Measurements from ENCODE around the gene RNF114. TPM values are rescaled to one million over a fixed set of nuclear protein-coding genes. Genes with fewer than 3 reads are reported as not detected.

Gene RNF114
- total RNA-seq, 2 donors from 2014 or later: 82.4 to 128 TPM

DNA sequence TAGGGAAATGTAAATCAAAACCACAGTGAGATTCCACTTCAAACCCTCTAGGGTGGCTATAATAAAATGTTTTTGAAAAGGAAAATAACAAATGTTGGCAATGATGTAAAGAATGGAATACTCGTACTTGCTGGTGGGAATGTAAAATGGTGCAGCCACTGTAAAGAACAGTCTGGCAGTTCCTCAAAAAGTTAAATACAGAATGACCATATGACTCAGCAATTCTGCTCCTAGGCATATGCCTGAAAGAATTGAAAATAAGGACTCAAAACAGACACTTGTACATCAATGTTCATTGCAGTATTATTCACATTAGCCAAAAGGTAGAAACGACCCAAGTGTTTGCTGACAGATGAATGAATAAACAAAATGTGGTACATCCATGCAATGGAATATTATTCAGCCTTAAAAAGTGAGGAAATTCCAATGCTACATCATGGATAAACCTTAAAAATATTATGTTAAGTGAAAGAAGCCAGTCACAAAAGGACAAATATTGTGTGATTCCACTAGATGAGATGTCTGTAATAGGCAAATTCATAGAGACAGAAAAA is 10.2 kb upstream of the RNF114 start:
- ATAC-seq (ENCODE audit: insufficient number of reproducible peaks, low FRiP score, low read depth): no peak
- TF ChIP-seq, protein P1, sequence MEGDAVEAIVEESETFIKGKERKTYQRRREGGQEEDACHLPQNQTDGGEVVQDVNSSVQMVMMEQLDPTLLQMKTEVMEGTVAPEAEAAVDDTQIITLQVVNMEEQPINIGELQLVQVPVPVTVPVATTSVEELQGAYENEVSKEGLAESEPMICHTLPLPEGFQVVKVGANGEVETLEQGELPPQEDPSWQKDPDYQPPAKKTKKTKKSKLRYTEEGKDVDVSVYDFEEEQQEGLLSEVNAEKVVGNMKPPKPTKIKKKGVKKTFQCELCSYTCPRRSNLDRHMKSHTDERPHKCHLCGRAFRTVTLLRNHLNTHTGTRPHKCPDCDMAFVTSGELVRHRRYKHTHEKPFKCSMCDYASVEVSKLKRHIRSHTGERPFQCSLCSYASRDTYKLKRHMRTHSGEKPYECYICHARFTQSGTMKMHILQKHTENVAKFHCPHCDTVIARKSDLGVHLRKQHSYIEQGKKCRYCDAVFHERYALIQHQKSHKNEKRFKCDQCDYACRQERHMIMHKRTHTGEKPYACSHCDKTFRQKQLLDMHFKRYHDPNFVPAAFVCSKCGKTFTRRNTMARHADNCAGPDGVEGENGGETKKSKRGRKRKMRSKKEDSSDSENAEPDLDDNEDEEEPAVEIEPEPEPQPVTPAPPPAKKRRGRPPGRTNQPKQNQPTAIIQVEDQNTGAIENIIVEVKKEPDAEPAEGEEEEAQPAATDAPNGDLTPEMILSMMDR (IDR thresholded peaks at IDR 0.05): no peak

DNA sequence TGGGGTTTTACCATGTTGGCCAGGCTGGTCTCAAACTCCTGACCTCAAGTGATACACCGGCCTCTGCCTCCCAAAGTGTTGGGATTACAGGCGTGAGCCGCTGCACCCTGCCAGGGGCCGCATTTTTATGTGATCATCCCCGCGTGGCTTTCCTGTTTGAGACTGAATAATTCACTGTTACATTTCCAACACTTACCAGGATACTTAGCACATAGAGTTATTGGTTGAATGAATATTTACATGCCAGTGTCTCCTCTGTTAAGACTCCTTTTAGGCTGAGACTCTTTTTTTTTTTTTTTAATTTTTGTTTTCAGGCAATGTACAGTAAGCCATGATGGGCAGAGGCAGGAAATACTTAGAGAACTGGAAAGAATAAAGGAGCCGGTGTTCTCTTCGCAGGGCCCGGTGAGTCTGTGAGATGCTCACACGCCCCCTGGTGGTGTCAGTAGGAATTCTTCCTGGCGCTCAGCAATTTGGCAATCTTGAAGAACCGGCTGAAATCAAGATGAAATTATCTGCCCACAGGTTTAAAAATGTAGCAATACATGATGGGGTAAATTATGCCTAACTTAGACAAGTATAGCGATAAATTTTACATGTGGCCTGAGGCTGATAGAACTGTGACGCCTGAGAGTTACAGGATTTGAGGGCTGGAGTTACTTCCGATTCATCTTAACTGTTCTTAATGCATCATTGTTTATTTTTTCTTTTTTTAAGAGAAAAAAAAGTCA is 7.6 kb upstream of the RNF114 start:
- Histone ChIP-seq H3K4me3 (peak overlapping the region; percentile 40), H3K36me3 (no peaks in the 10 kb centered on the region), H3K27ac (peak overlapping the region in 1 of 2 donors; percentile 5), H3K27me3 (replicated peaks; ENCODE audit: insufficient read depth) (no peaks in the 10 kb centered on the region), H3K4me1 (ENCODE audit: control insufficient read depth in 1 of 2, low read depth in 2 of 2) (peaks cover 3 to 5% of the 10 kb centered on the region in 2 donors), H3K9me3 (no peaks in the 10 kb centered on the region)
- peak; percentile 51 for ATAC-seq (ENCODE audit: insufficient number of reproducible peaks, low FRiP score, low read depth)
- DNase-seq (ENCODE audit: low spot score): no peak
- TF ChIP-seq, protein P1 (IDR thresholded peaks at IDR 0.05): peak; percentile 86

More for the DNA sequence above, 10.2 kb upstream of the RNF114 start:
- Histone ChIP-seq H3K36me3 (no peaks in the 10 kb centered on the region), H3K4me3 (no peak overlapping the region), H3K9me3 (no peaks in the 10 kb centered on the region), H3K27ac (no peak overlapping the region), H3K27me3 (replicated peaks; ENCODE audit: insufficient read depth) (no peaks in the 10 kb centered on the region), H3K4me1 (ENCODE audit: control insufficient read depth in 1 of 2, low read depth in 2 of 2) (peaks cover 3 to 5% of the 10 kb centered on the region in 2 donors)
- no peak for DNase-seq (ENCODE audit: low spot score)

DNA sequence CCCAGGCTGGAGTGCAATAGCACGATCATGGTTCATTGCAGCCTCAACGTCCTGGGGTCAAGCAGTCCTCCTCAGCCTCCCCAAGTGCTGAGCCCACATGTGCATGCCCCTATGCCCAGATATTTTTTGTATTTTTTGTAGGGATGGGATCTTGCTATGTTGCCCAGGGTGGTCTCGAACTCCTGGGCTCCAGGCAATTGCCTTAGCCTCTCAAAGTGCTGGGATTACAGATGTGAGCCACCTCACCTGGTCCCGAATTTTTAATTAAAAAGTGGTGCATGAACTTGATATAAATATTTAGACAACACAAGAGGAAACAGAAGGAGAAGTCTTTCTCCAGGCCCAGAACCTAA is 7.1 kb upstream of the RNF114 start:
- no peak for ATAC-seq (ENCODE audit: insufficient number of reproducible peaks, low FRiP score, low read depth)
- peaks cover 3 to 5% of the 10 kb centered on the region in 2 donors for H3K4me1 ChIP-seq (ENCODE audit: control insufficient read depth in 1 of 2, low read depth in 2 of 2)
- peak overlapping the region; percentile 40 for H3K4me3 ChIP-seq
- TF ChIP-seq, protein P1 (IDR thresholded peaks at IDR 0.05): no peak
- H3K36me3 ChIP-seq: no peaks in the 10 kb centered on the region
- H3K9me3 ChIP-seq: no peaks in the 10 kb centered on the region
- H3K27ac ChIP-seq: no peak overlapping the region
- H3K27me3 ChIP-seq (replicated peaks; ENCODE audit: insufficient read depth): no peaks in the 10 kb centered on the region
- DNase-seq (ENCODE audit: low spot score): no peak

DNA sequence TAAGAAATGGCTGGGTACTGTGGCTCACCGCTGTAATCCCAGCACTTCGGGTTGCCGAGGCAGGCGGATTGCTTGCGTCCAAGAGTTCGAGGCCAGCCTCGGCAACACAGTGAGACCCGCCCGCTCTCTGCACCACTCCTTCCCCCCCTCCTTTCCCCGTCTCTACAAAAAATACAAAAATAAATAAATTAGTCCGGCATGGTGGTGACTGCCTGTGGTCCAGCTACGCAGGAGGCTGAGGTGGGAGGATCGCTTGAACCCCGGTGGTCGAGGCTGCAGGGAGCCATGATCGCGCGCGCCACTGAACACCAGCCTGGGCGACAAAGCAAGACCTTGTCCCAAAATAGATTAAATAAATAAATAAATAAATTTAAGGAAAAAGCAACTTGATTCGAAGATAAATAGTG is 448 bp upstream of the RNF114 start:
- H3K4me1 ChIP-seq (ENCODE audit: control insufficient read depth in 1 of 2, low read depth in 2 of 2): peaks cover 27 to 32% of the 10 kb centered on the region in 2 donors
- H3K4me3 ChIP-seq: peak overlapping the region; percentile 100
- H3K9me3 ChIP-seq: no peaks in the 10 kb centered on the region
- ATAC-seq (ENCODE audit: insufficient number of reproducible peaks, low FRiP score, low read depth) (peak; percentile 6), DNase-seq (ENCODE audit: low spot score) (no peak)
- H3K36me3 ChIP-seq: peaks cover 3% of the 10 kb centered on the region
- peak overlapping the region; percentile 41 to 46 for H3K27ac ChIP-seq
- TF ChIP-seq, protein P1 (IDR thresholded peaks at IDR 0.05): no peak
- no peaks in the 10 kb centered on the region for H3K27me3 ChIP-seq (replicated peaks; ENCODE audit: insufficient read depth)

DNA sequence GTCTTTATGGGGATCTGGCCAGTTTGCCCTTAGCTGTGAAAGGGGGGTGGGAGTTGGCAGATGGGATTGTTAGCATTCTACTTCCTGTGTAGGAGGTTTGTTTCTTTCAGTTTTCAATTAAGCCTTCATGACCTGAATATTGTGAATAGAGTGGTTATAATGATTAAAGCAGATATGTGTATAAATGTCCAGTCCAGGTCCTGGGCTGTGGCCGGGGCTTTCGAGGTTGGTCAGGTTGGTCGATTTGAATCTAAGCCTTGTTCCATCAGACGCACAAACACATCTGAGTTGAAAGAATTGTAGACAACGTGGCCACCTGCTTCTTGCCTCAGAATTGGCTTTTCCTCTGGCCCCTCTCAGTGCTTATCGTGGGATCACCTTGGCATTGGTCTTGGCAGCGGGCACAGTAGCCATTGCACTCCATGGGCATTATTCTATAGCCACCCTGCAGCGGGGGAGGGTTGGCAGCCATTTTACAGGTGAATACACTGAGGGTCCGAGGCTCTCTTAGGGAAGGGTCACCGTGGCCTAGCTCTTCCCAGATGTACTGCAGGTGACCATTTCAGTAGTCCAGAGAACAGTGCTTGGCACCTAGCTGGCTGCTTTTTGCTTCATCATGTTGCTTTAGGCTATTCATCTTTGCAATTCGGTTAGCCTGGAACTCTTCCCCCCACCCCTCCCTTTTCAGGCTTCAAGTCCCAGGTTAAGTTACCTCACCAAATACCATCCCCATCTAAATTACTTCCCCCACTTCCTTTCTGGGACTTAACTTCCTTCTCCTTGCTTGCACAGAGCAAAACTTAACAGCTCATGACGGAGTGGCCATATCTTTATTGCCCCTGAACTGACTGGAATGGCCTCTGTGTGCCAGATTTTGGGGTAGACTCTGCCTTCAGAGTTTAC is 1.1 kb downstream of the RNF114 start:
- Histone ChIP-seq H3K27ac (peak overlapping the region; percentile 83 to 94), H3K4me1 (ENCODE audit: control insufficient read depth in 1 of 2, low read depth in 2 of 2) (peaks cover 29 to 32% of the 10 kb centered on the region in 2 donors)

More for the DNA sequence above, 1.1 kb downstream of the RNF114 start:
- ATAC-seq (ENCODE audit: insufficient number of reproducible peaks, low FRiP score, low read depth): no peak
- TF ChIP-seq, protein P1 (IDR thresholded peaks at IDR 0.05): no peak
- Histone ChIP-seq H3K36me3 (peaks cover 11% of the 10 kb centered on the region), H3K9me3 (no peaks in the 10 kb centered on the region), H3K27me3 (replicated peaks; ENCODE audit: insufficient read depth) (no peaks in the 10 kb centered on the region), H3K4me3 (peak overlapping the region; percentile 100)
- DNase-seq (ENCODE audit: low spot score): no peak
